Measurements from ENCODE around the gene AGO1.

DNA sequence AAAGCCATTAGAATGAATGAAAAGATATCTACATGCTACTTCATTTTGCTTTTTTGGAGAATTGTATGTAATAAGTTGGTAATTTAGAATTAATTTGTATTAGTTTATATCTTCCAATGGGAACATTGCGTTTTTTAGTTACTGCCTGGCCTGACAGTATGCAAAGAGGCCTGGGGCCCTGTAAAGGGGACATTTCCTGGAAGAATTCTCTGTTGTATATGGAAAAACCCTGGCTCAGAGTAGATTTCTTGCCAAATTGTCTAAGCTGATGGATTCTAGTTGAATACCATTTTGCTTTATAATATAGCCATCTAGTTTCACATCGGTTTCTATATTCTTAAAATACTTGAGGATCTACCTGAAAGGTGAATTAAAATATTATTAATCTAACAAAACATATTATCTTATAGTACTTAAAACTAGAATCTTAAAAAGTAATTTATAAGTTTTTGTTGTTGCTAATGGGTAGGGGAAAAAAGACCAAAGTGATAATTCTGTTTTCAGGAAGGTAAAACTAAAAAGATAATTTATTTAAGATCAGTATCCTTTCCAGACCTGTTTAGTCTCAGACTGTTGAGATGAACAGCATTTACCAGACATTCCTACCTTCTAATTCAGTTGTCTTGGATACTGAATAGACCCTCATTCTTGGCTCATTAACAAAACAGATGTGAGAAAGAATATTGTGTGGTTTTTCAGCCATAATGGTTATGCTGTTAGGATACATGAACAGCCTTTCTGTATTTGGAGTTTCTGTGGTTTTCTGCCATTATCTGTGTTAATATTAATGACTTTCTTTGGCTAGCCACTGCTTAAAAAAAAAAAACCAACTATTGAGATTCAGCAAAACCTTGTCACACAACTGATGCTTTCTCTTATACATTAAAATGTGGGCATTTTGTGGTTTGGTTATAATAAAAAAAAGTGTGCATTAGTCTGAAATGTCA is 52.7 kb downstream of the AGO1 start:
- no peak for TF ChIP-seq EZH2phosphoT487 (IDR thresholded peaks at IDR 0.05; ENCODE audit: low read depth, severe bottlenecking, unreplicated experiment)
- TF ChIP-seq, protein P1, sequence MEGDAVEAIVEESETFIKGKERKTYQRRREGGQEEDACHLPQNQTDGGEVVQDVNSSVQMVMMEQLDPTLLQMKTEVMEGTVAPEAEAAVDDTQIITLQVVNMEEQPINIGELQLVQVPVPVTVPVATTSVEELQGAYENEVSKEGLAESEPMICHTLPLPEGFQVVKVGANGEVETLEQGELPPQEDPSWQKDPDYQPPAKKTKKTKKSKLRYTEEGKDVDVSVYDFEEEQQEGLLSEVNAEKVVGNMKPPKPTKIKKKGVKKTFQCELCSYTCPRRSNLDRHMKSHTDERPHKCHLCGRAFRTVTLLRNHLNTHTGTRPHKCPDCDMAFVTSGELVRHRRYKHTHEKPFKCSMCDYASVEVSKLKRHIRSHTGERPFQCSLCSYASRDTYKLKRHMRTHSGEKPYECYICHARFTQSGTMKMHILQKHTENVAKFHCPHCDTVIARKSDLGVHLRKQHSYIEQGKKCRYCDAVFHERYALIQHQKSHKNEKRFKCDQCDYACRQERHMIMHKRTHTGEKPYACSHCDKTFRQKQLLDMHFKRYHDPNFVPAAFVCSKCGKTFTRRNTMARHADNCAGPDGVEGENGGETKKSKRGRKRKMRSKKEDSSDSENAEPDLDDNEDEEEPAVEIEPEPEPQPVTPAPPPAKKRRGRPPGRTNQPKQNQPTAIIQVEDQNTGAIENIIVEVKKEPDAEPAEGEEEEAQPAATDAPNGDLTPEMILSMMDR (IDR thresholded peaks at IDR 0.05; ENCODE audit: poor library complexity), result no peak
